GM19239 (cell line): ENCODE measurements around the gene CTIF.

Experiments used
- DNase-seq: peaks from one replicate; pipeline ENCODE4 v3.0.0; 2011; ENCODE audit warnings: low spot score; ENCODE audit not compliant: insufficient read length
- FAIRE-seq: peaks from 2 replicates; lab custom pipeline; 2011; peaks lifted over from hg19 to GRCh38; lab: Jason Lieb, UNC

CTIF gene

GRCh38 chr18:48548921-48549320 lies 10.1 kb downstream of the CTIF start:
- DNase-seq (no peak), FAIRE-seq (no peak)

GRCh38 chr18:48550101-48550729 lies 11.4 kb downstream of the CTIF start:
- FAIRE-seq (no peak), DNase-seq (no peak)

GRCh38 chr18:48551100-48551499 lies 12.3 kb downstream of the CTIF start:
- DNase-seq (no peak), FAIRE-seq (no peak)

GRCh38 chr18:48552130-48552529 lies 13.3 kb downstream of the CTIF start:
- DNase-seq = no peak
- no peak for FAIRE-seq

- no peak for DNase-seq
- no peak for FAIRE-seq
These were observed 14.4 kb downstream of the CTIF start for GRCh38 chr18:48553236-48553635.

- no peak for DNase-seq
- no peak for FAIRE-seq
These were observed 16.0 kb downstream of the CTIF start for GRCh38 chr18:48554610-48555400.

- FAIRE-seq (no peak), DNase-seq (no peak)
These were observed 16.7 kb downstream of the CTIF start for GRCh38 chr18:48555465-48555995.

GRCh38 chr18:48557640-48558174 lies 18.9 kb downstream of the CTIF start:
- FAIRE-seq (no peak), DNase-seq (no peak)

GRCh38 chr18:48558248-48558647 lies 19.4 kb downstream of the CTIF start:
- FAIRE-seq = no peak

GRCh38 chr18:48560491-48560890 lies 21.7 kb downstream of the CTIF start:
- DNase-seq (no peak), FAIRE-seq (no peak)

More at GRCh38 chr18:48558248-48558647, 19.4 kb downstream of the CTIF start:
- no peak for DNase-seq

GRCh38 chr18:48562075-48562474 lies 23.2 kb downstream of the CTIF start:
- FAIRE-seq (no peak), DNase-seq (no peak)

- FAIRE-seq (no peak), DNase-seq (no peak)
These were observed 24.2 kb downstream of the CTIF start for GRCh38 chr18:48563027-48563426.

- no peak for FAIRE-seq
- no peak for DNase-seq
These were observed 25.3 kb downstream of the CTIF start for GRCh38 chr18:48564139-48564538.

GRCh38 chr18:48565105-48565504 lies 26.3 kb downstream of the CTIF start:
- FAIRE-seq = no peak
- DNase-seq = no peak

GRCh38 chr18:48566589-48566988 lies 27.8 kb downstream of the CTIF start:
- DNase-seq (no peak), FAIRE-seq (no peak)

- DNase-seq (no peak), FAIRE-seq (no peak)
These were observed 28.6 kb downstream of the CTIF start for GRCh38 chr18:48567388-48567787.

GRCh38 chr18:48569139-48569914 lies 30.5 kb downstream of the CTIF start:
- DNase-seq (no peak), FAIRE-seq (no peak)

GRCh38 chr18:48569915-48570264 lies 31.1 kb downstream of the CTIF start:
- FAIRE-seq = no peak
- DNase-seq = no peak

- FAIRE-seq (no peak), DNase-seq (no peak)
These were observed 31.5 kb downstream of the CTIF start for GRCh38 chr18:48570313-48570712.

- no peak for FAIRE-seq
- no peak for DNase-seq
These were observed 33.0 kb downstream of the CTIF start for GRCh38 chr18:48571639-48572384.
